Esophagus squamous epithelium (tissue), 5 donors: Measurements from ENCODE around the gene CPLX1. TPM values are rescaled to one million over a fixed set of nuclear protein-coding genes. Genes with fewer than 3 reads are reported as not detected.

Experiments used
- DNase-seq: peaks from one replicate; lab custom pipeline; 2025; lab: John Stamatoyannopoulos, UW
- H3K27ac ChIP-seq, 4 donors: fragments of 200-600 bp; sonication (generic); one replicate each; pipeline ENCODE4 v1.5.1; 2016 to 2019; ENCODE audit warnings: mild to moderate bottlenecking in 1 of 4
- H3K27me3 ChIP-seq, 4 donors: fragments of 200-600 bp; sonication (generic); 1 replicate in 3 of 4; 2 replicates in 1 of 4; pipeline versions ENCODE4 v1.5.1 to v1.6.0; 2017 to 2021; ENCODE audit warnings: antibody characterized with exemption in 1 of 4
- H3K36me3 ChIP-seq, 3 donors: fragments of 200-600 bp; sonication (generic); one replicate each; pipeline ENCODE4 v1.5.1; 2016 to 2019
- H3K4me1 ChIP-seq, 3 donors: fragments of 200-600 bp; sonication (generic); one replicate each; pipeline ENCODE4 v1.5.1; 2017 to 2019
- H3K4me3 ChIP-seq, 4 donors: fragments of 200-600 bp; sonication (generic); 1 replicate in 3 of 4; 2 replicates in 1 of 4; pipeline ENCODE4 v1.5.1; 2016 to 2019; ENCODE audit warnings: mild to moderate bottlenecking in 2 of 4, moderate library complexity in 1 of 4
- H3K9me3 ChIP-seq, 3 donors: fragments of 200-600 bp; sonication (generic); one replicate each; pipeline ENCODE4 v1.5.1; 2016 to 2019
- POLR2A ChIP-seq, 4 donors: fragments of 450-650 bp; IDR thresholded peaks; one replicate each; pipeline ENCODE4 v1.6.1; 2017; ENCODE audit warnings: antibody characterized with exemption in 4 of 4, mild to moderate bottlenecking in 4 of 4, moderate library complexity in 3 of 4
- WGBS, 2 donors: methylation state at CpG; one replicate each; pipeline ENCODE4 v1.1.5; 2018; 5-methylcytosine and 5-hydroxymethylcytosine counted together
- intact Hi-C: fragments of 100-400 bp; cut with DNase I; formaldehyde crosslinking; loops from one replicate; pipeline ENCODE4 v1.15.0; 2022
- total RNA-seq, 4 donors: library from RNA; depleted of rRNA; stranded (reverse); fragments of >200 nt; gene quantifications; one replicate each; pipeline ENCODE4 v1.1.0, GENCODE V29; 2016
- TF ChIP-seq, protein P1 (sequence below), 6 experiments: fragments of 450-650 bp in 4 of 6; fragments of 200-600 bp in 2 of 6; sonication (generic) in 2 of 6; IDR thresholded peaks; one replicate each; pipeline ENCODE4 v1.5.1; 2016 to 2019; ENCODE audit warnings: antibody characterized with exemption in 6 of 6, mild to moderate bottlenecking in 4 of 6, moderate library complexity in 4 of 6
- donor health status: DM: yes; HTN: yes; CAD: no.

The CPLX1 gene
- total RNA-seq, 4 donors from 2014 or later: 0.44 to 0.57 TPM; not detected in 2

DNA sequence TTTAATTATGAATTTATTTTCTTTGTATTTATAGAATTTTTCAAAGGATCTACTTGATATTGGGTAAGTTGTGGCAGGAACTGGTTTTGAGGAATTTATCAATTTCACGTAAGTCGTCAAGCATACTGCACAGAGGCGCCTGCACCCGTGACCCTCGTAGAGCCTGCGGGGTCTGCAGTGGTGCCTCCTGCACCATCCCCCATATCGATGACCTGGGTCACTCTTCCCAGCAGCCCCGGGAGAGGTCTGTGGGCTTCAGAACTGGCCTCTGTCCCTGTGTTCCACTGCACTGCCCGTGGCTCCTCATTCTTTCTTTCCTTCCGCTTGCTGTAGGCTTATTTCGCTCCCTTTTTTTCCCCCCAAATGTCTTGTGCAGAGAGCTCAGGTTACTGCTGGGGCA, 31.5 kb upstream of the CPLX1 start:
- Histone ChIP-seq H3K27ac (no peak overlapping the region), H3K36me3 (peaks cover 33 to 96% (median 35%) of the 10 kb centered on the region in 3 donors), H3K27me3 (no peaks in the 10 kb centered on the region), H3K4me1 (no peaks in the 10 kb centered on the region), H3K4me3 (no peak overlapping the region), H3K9me3 (no peaks in the 10 kb centered on the region)
- DNase-seq: no peak
- intact Hi-C loops: no loop called here
- TF ChIP-seq POLR2A (IDR thresholded peaks at IDR 0.05): no peak
- WGBS, 2 donors: 92 to 95% methylated on average over 10 to 11 of the region's 11 CpGs

DNA sequence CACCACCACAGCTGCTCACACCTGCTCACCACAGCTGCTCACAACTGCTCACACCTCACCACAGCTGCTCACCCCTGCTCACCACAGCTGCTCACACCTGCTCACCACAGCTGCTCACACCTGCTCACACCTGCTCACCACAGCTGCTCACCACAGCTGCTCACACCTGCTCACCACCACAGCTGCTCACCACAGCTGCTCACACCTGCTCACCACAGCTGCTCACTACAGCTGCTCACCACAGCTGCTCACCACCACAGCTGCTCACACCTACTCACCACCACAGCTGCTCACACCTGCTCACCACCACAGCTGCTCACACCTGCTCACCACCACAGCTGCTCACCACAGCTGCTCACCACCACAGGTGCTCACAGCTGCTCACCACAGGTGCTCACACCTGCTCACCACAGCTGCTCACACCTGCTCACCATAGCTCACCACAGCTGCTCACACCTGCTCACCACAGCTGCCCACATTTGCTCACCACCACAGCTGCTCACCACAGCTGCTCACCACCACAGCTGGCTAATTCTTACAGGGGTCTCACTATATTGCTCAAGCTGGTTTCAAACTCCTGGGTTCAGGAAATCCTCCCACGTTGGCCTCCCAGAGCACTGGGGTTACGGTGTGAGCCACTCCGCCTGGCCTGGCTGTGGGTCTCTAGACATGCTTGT, 30.4 kb upstream of the CPLX1 start:
- no peak for DNase-seq
- intact Hi-C loops: no loop called here

DNA sequence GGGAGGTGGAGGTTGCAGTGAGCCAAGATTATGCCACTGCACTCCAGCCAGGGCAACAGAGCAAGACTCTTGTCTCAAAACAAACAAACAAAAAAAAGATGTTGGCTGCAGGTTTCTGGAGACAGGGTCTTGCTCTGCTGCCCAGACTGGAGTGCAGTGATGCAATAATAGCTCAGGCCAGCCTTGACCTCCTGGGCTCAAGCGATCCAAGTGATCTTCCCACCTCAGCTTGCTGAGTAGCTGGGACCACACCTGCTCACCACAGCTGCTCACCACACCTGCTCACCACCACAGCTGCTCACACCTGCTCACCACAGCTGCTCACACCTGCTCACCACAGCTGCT, 29.9 kb upstream of the CPLX1 start:
- intact Hi-C loops: no loop called here
- H3K27me3 ChIP-seq: no peaks in the 10 kb centered on the region
- no peak overlapping the region for H3K4me3 ChIP-seq
- TF ChIP-seq, protein P1, sequence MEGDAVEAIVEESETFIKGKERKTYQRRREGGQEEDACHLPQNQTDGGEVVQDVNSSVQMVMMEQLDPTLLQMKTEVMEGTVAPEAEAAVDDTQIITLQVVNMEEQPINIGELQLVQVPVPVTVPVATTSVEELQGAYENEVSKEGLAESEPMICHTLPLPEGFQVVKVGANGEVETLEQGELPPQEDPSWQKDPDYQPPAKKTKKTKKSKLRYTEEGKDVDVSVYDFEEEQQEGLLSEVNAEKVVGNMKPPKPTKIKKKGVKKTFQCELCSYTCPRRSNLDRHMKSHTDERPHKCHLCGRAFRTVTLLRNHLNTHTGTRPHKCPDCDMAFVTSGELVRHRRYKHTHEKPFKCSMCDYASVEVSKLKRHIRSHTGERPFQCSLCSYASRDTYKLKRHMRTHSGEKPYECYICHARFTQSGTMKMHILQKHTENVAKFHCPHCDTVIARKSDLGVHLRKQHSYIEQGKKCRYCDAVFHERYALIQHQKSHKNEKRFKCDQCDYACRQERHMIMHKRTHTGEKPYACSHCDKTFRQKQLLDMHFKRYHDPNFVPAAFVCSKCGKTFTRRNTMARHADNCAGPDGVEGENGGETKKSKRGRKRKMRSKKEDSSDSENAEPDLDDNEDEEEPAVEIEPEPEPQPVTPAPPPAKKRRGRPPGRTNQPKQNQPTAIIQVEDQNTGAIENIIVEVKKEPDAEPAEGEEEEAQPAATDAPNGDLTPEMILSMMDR (IDR thresholded peaks at IDR 0.05): no peak
- TF ChIP-seq POLR2A (IDR thresholded peaks at IDR 0.05): no peak
- no peaks in the 10 kb centered on the region for H3K9me3 ChIP-seq
- DNase-seq: no peak
- 33 to 91% methylated on average over 1 of the region's 1 CpG for WGBS, 2 donors
- H3K27ac ChIP-seq: no peak overlapping the region
- H3K36me3 ChIP-seq: peaks cover 31 to 96% (median 39%) of the 10 kb centered on the region in 3 donors
- no peaks in the 10 kb centered on the region for H3K4me1 ChIP-seq

More for the DNA sequence above, 30.4 kb upstream of the CPLX1 start:
- H3K27ac ChIP-seq: no peak overlapping the region
- H3K9me3 ChIP-seq: no peaks in the 10 kb centered on the region
- WGBS, 2 donors: 85 to 95% methylated on average over 3 of the region's 3 CpGs
- peaks cover 33 to 96% (median 35%) of the 10 kb centered on the region in 3 donors for H3K36me3 ChIP-seq
- no peaks in the 10 kb centered on the region for H3K4me1 ChIP-seq
- H3K4me3 ChIP-seq: no peak overlapping the region
- no peaks in the 10 kb centered on the region for H3K27me3 ChIP-seq
- TF ChIP-seq POLR2A (IDR thresholded peaks at IDR 0.05): no peak
- TF ChIP-seq, protein P1 (IDR thresholded peaks at IDR 0.05): no peak

DNA sequence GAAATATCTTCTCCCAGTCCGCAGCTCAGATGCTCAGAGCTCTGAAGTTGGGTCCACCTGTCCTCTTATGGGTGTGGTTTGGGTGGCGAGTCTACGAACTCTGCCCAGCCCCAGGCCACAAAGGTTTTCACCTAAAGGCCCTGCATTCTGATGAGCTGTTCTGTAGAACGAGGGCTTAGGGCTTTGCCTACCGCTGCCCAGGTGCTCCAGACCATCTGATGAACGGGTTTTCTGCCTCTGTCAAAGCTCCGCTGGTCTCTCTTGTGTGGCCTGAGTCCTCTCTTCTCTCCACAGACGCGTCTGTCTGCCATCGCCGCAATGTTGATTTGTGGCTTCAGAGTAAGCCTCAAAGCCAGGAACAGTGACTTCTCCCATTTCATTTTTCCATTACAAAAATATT, 28.4 kb upstream of the CPLX1 start:
- no peak for DNase-seq
- Histone ChIP-seq H3K4me1 (no peaks in the 10 kb centered on the region), H3K4me3 (no peak overlapping the region), H3K36me3 (peaks cover 19 to 96% (median 37%) of the 10 kb centered on the region in 3 donors), H3K27me3 (no peaks in the 10 kb centered on the region), H3K9me3 (no peaks in the 10 kb centered on the region), H3K27ac (no peak overlapping the region)
- intact Hi-C loops: no loop called here
- TF ChIP-seq, protein P1 (IDR thresholded peaks at IDR 0.05): no peak
- TF ChIP-seq POLR2A (IDR thresholded peaks at IDR 0.05): no peak
- WGBS, 2 donors: 96% methylated on average over 11 of the region's 11 CpGs

DNA sequence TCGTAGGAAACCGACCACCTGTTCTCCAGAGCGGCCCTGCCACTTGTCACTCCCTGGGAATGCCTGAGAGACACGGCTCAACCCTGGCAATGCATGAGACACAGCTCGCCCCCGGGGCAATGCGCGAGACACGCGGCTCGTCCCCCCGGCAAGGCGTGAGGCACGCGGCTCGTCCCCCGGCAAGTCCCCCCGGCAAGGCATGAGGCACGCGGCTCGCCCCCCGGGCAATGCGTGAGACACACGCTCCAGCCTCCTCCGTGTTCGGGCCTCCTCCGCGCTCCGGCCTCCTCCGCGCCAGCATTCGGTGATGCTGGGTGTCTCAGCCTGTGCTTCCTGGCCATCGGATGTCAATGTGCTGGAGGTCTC, 27.5 kb upstream of the CPLX1 start:
- Histone ChIP-seq H3K9me3 (no peaks in the 10 kb centered on the region), H3K27me3 (no peaks in the 10 kb centered on the region), H3K36me3 (peaks cover 9 to 96% (median 33%) of the 10 kb centered on the region in 3 donors), H3K4me1 (no peaks in the 10 kb centered on the region), H3K27ac (no peak overlapping the region), H3K4me3 (no peak overlapping the region)
- DNase-seq: no peak
- 89 to 98% methylated on average over 11 to 14 of the region's 33 CpGs for WGBS, 2 donors
- TF ChIP-seq, protein P1 (IDR thresholded peaks at IDR 0.05): no peak
- TF ChIP-seq POLR2A (IDR thresholded peaks at IDR 0.05): no peak
- intact Hi-C loops: no loop called here
